Activated T-helper 2 cell treated with anti-CD3 and anti-CD28 coated beads, Interferon-gamma antibody, Interleukin-2, Interleukin-4, amounts not matched to agents 10 μg/mL and 5 μg/mL and 100 μg/mL, durations not matched to agents 14 hours and 24 hours and 36 hours (primary cell): ENCODE results near the gene SLC17A1. TPM values are rescaled to one million over a fixed set of nuclear protein-coding genes. Genes with fewer than 3 reads are reported as not detected.

Source experiments
- DNase-seq: peaks from one replicate; pipeline ENCODE4 v3.0.0; 2021; ENCODE audit warnings: low spot score
- H3K27ac Mint-ChIP-seq: one replicate; pipeline ENCODE4 v1.8.0; 2021; ENCODE audit warnings: mixed read lengths
- H3K27me3 Mint-ChIP-seq: one replicate; pipeline ENCODE4 v1.8.0; 2021; ENCODE audit warnings: low read depth, mixed read lengths
- H3K36me3 Mint-ChIP-seq: one replicate; pipeline ENCODE4 v1.8.0; 2021; ENCODE audit warnings: low read depth, mixed read lengths
- H3K4me1 Mint-ChIP-seq: one replicate; pipeline ENCODE4 v1.8.0; 2021; ENCODE audit warnings: low read depth, mixed read lengths
- H3K4me3 Mint-ChIP-seq: one replicate; pipeline ENCODE4 v1.8.0; 2021; ENCODE audit warnings: low read depth, mild to moderate bottlenecking, moderate library complexity, mixed read lengths
- H3K9me3 Mint-ChIP-seq: one replicate; pipeline ENCODE4 v1.8.0; 2021; ENCODE audit warnings: mixed read lengths
- intact Hi-C: fragments of 100-400 bp; cut with micrococcal nuclease; formaldehyde crosslinking; loops from one replicate; pipeline ENCODE4 v1.15.1; 2023
- total RNA-seq: library from RNA; stranded (reverse); gene quantifications from 2 replicates; pipeline ENCODE4 v1.2.3, GENCODE V29; 2022

The SLC17A1 gene
- total RNA-seq, 1 donor from 2014 or later = 0.34 TPM

- no peak for DNase-seq
- H3K4me1 Mint-ChIP-seq = peaks cover 31% of the 10 kb centered on the region
- H3K4me3 Mint-ChIP-seq = no peak overlapping the region
- H3K9me3 Mint-ChIP-seq = peaks cover 11% of the 10 kb centered on the region
- peaks cover 7% of the 10 kb centered on the region for H3K36me3 Mint-ChIP-seq
- intact Hi-C loops = no loop called here
- peaks cover 3% of the 10 kb centered on the region for H3K27me3 Mint-ChIP-seq
- no peak overlapping the region for H3K27ac Mint-ChIP-seq
Measured at GRCh38 chr6:25863360-25863759, 31.5 kb upstream of the SLC17A1 start.

GRCh38 chr6:25862199-25862598, 30.3 kb upstream of the SLC17A1 start:
- Mint-ChIP-seq H3K9me3 (peaks cover 11% of the 10 kb centered on the region), H3K4me1 (peaks cover 36% of the 10 kb centered on the region), H3K27me3 (peaks cover 3% of the 10 kb centered on the region), H3K4me3 (no peak overlapping the region), H3K27ac (no peak overlapping the region), H3K36me3 (peaks cover 5% of the 10 kb centered on the region)
- no peak for DNase-seq
- intact Hi-C loops = no loop called here

- intact Hi-C loops = no loop called here
- peaks cover 3% of the 10 kb centered on the region for H3K27me3 Mint-ChIP-seq
- DNase-seq = no peak
- no peak overlapping the region for H3K27ac Mint-ChIP-seq
- peaks cover 21% of the 10 kb centered on the region for H3K4me1 Mint-ChIP-seq
- no peak overlapping the region for H3K4me3 Mint-ChIP-seq
- H3K9me3 Mint-ChIP-seq = no peaks in the 10 kb centered on the region
- no peaks in the 10 kb centered on the region for H3K36me3 Mint-ChIP-seq
Measured at GRCh38 chr6:25852756-25853155, 20.9 kb upstream of the SLC17A1 start.

- Mint-ChIP-seq H3K27me3 (peaks cover 3% of the 10 kb centered on the region), H3K4me3 (no peak overlapping the region), H3K27ac (no peak overlapping the region), H3K9me3 (peaks cover 3% of the 10 kb centered on the region), H3K4me1 (peaks cover 19% of the 10 kb centered on the region), H3K36me3 (peaks cover 2% of the 10 kb centered on the region)
- DNase-seq = no peak
- intact Hi-C loops = no loop called here
Measured at GRCh38 chr6:25851961-25852360, 20.1 kb upstream of the SLC17A1 start.

GRCh38 chr6:25844518-25844917, 12.7 kb upstream of the SLC17A1 start:
- H3K9me3 Mint-ChIP-seq = peaks cover 8% of the 10 kb centered on the region
- H3K4me1 Mint-ChIP-seq = peaks cover 4% of the 10 kb centered on the region
- no peaks in the 10 kb centered on the region for H3K27me3 Mint-ChIP-seq
- H3K4me3 Mint-ChIP-seq = no peak overlapping the region
- DNase-seq = no peak
- peaks cover 2% of the 10 kb centered on the region for H3K36me3 Mint-ChIP-seq
- intact Hi-C loops = loop anchor here (5.0 kb wide), 1 partner anchor 57 kb away; no protein-coding TSS in a partner anchor
- no peak overlapping the region for H3K27ac Mint-ChIP-seq

- Mint-ChIP-seq H3K9me3 (peaks cover 8% of the 10 kb centered on the region), H3K36me3 (peaks cover 2% of the 10 kb centered on the region), H3K27me3 (no peaks in the 10 kb centered on the region), H3K4me1 (no peaks in the 10 kb centered on the region), H3K4me3 (no peak overlapping the region), H3K27ac (no peak overlapping the region)
- no peak for DNase-seq
- intact Hi-C loops = loop anchor here (1.0 to 5.0 kb wide), 3 partner anchors 24 to 103 kb away; no protein-coding TSS in a partner anchor
Measured at GRCh38 chr6:25842526-25842925, 10.7 kb upstream of the SLC17A1 start.

- DNase-seq = no peak
- no peak overlapping the region for H3K4me3 Mint-ChIP-seq
- H3K4me1 Mint-ChIP-seq = peaks cover 8% of the 10 kb centered on the region
- intact Hi-C loops = no loop called here
- H3K36me3 Mint-ChIP-seq = no peaks in the 10 kb centered on the region
- peaks cover 6% of the 10 kb centered on the region for H3K9me3 Mint-ChIP-seq
- H3K27ac Mint-ChIP-seq = no peak overlapping the region
- H3K27me3 Mint-ChIP-seq = no peaks in the 10 kb centered on the region
Measured at GRCh38 chr6:25835442-25836283, 3.8 kb upstream of the SLC17A1 start.

GRCh38 chr6:25834950-25835349, 3.1 kb upstream of the SLC17A1 start:
- DNase-seq = no peak
- peaks cover 1% of the 10 kb centered on the region for H3K9me3 Mint-ChIP-seq
- no peak overlapping the region for H3K4me3 Mint-ChIP-seq
- H3K27me3 Mint-ChIP-seq = no peaks in the 10 kb centered on the region
- H3K36me3 Mint-ChIP-seq = no peaks in the 10 kb centered on the region
- peaks cover 11% of the 10 kb centered on the region for H3K4me1 Mint-ChIP-seq
- H3K27ac Mint-ChIP-seq = no peak overlapping the region
- intact Hi-C loops = no loop called here

- no peak overlapping the region for H3K4me3 Mint-ChIP-seq
- intact Hi-C loops = no loop called here
- H3K36me3 Mint-ChIP-seq = no peaks in the 10 kb centered on the region
- H3K9me3 Mint-ChIP-seq = no peaks in the 10 kb centered on the region
- no peak overlapping the region for H3K27ac Mint-ChIP-seq
- no peak for DNase-seq
- no peaks in the 10 kb centered on the region for H3K27me3 Mint-ChIP-seq
- H3K4me1 Mint-ChIP-seq = peaks cover 15% of the 10 kb centered on the region
Measured at GRCh38 chr6:25833136-25833535, 1.3 kb upstream of the SLC17A1 start.

- no peak for DNase-seq
- H3K27ac Mint-ChIP-seq = no peak overlapping the region
- H3K36me3 Mint-ChIP-seq = no peaks in the 10 kb centered on the region
- H3K4me1 Mint-ChIP-seq = peaks cover 15% of the 10 kb centered on the region
- no peaks in the 10 kb centered on the region for H3K27me3 Mint-ChIP-seq
- no peaks in the 10 kb centered on the region for H3K9me3 Mint-ChIP-seq
- intact Hi-C loops = no loop called here
- H3K4me3 Mint-ChIP-seq = no peak overlapping the region
Measured at GRCh38 chr6:25832670-25833069, 818 bp upstream of the SLC17A1 start.

GRCh38 chr6:25832307-25832662, 433 bp upstream of the SLC17A1 start:
- Mint-ChIP-seq H3K4me3 (no peak overlapping the region), H3K36me3 (no peaks in the 10 kb centered on the region), H3K4me1 (peaks cover 15% of the 10 kb centered on the region), H3K9me3 (no peaks in the 10 kb centered on the region), H3K27ac (no peak overlapping the region), H3K27me3 (no peaks in the 10 kb centered on the region)
- intact Hi-C loops = no loop called here
- DNase-seq = no peak

GRCh38 chr6:25830458-25830857, 1.4 kb downstream of the SLC17A1 start:
- Mint-ChIP-seq H3K36me3 (peaks cover 7% of the 10 kb centered on the region), H3K4me1 (peaks cover 13% of the 10 kb centered on the region), H3K9me3 (peaks cover 7% of the 10 kb centered on the region), H3K27ac (no peak overlapping the region), H3K27me3 (peaks cover 6% of the 10 kb centered on the region), H3K4me3 (no peak overlapping the region)
- no peak for DNase-seq
- intact Hi-C loops = no loop called here

- Mint-ChIP-seq H3K27ac (no peak overlapping the region), H3K4me3 (no peak overlapping the region)
- intact Hi-C loops = loop anchor here (2.0 kb wide), 1 partner anchor 41 kb away; no protein-coding TSS in a partner anchor
Measured at GRCh38 chr6:25829375-25829774, 2.5 kb downstream of the SLC17A1 start.

More at GRCh38 chr6:25829375-25829774, 2.5 kb downstream of the SLC17A1 start:
- Mint-ChIP-seq H3K27me3 (peaks cover 8% of the 10 kb centered on the region), H3K4me1 (peaks cover 8% of the 10 kb centered on the region), H3K36me3 (peaks cover 8% of the 10 kb centered on the region), H3K9me3 (peaks cover 10% of the 10 kb centered on the region)
- no peak for DNase-seq
